ENCODE results near the gene TMEM120B.

DNA sequence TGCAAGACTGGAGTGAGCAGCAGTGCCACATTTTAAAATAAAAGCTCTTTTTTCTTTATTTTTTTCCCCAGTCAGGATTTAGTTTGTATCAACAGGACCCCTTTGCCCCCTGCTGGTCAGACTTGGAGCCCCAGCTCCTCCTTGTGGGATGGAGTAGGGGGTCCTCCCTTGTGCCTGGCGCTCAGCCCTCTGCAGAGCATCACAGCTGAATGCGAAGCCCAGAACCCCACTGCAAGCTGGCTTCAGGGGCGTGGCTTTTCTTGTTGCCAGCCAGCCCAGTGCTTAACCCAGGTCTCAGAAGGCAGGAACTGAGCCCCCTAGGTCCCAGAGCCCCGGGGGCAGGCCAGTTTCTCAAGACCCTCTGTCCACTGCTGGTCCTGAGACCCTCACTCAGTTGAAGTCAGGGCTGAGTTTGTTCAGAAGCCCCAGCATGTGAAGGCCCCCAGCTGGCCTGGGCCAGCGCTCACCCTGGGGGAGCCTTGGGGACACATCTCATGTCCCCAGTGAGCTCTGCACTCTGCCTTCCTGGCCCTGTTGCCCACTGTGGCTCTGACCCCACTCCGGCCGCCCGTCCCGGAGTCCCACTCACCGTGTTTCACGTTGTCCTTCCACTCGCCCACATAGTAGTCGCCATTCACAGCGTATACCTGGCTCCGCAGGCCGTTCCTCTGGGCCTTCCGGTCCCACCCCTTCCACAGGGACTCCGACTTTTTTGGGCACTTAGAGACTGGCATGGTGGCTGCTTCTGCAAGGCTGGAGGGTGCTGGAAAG is 43.6 kb upstream of the TMEM120B start:
- TF ChIP-seq, protein P1, sequence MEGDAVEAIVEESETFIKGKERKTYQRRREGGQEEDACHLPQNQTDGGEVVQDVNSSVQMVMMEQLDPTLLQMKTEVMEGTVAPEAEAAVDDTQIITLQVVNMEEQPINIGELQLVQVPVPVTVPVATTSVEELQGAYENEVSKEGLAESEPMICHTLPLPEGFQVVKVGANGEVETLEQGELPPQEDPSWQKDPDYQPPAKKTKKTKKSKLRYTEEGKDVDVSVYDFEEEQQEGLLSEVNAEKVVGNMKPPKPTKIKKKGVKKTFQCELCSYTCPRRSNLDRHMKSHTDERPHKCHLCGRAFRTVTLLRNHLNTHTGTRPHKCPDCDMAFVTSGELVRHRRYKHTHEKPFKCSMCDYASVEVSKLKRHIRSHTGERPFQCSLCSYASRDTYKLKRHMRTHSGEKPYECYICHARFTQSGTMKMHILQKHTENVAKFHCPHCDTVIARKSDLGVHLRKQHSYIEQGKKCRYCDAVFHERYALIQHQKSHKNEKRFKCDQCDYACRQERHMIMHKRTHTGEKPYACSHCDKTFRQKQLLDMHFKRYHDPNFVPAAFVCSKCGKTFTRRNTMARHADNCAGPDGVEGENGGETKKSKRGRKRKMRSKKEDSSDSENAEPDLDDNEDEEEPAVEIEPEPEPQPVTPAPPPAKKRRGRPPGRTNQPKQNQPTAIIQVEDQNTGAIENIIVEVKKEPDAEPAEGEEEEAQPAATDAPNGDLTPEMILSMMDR (IDR thresholded peaks at IDR 0.05) = peak in 5 of 7 experiments; percentile 29 to 44 (median 31)
- TF ChIP-seq POLR2A (IDR thresholded peaks at IDR 0.05) = no peak

All from body of pancreas (tissue), 4 donors.